Stimulated activated CD4-positive, alpha-beta T cell treated with anti-CD3 and anti-CD28 coated beads, Interleukin-15, amount 100 ng/mL, for 48 hours (primary cell): ENCODE measurements around the gene CBS.
"Not testable (repeated sequence)": the region's sequence is repeated elsewhere in the genome, so short reads cannot be mapped to it uniquely, and the experiment has no call there.

Experiments used
- DNase-seq, 2 donors: peaks; one replicate each; pipeline ENCODE4 v3.0.0-alpha.2; 2020; ENCODE audit warnings: low read depth in 2 of 2

The CBS gene

GRCh38 chr21:43075170-43076022, at the start of gene CBS:
TSS of gene CBS (minus strand) at chr21:43075835. CDS start at chr21:43072193, 3,642 bp downstream.
- not testable (repeated sequence) for DNase-seq

DNA sequence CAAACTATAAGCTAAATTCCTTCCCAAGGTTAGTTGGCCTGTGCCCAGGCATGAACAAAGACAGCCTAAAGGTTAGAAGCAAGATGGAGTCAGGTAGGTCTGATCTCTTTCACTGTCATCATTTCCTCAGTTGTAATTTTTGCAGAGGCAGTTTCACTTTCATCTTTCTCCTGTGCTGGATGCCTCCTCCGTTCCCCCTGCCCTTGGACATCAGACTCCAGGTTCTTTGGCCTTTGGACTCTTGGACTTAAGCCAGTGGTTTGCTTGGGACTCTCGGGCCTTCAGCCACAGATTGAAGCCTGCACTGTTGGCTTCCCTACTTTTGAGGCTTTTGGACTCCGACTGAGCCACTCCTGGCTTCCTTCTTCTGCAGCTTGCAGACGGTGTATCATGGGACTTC, 40.3 kb upstream of the CBS start:
- DNase-seq: not testable (repeated sequence)

DNA sequence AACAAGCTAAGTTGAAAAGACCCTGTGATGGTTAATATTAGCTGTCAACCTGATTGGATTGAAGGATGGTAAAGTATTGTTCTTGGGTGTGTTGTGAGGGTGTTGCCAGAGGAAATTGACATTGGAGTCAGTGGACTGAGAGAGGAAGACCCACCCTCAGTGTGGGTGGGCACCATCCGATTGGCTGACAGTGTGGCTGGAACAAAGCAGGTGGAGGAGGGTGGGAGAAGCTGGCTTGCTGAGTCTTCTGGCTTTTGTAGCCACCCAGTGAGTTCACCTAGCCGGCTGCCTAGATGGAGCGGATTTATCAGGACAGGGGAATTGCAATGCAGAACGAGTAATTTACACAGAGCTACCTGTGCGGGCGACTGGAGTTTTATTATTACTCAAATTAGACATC, 38.8 kb upstream of the CBS start:
- not testable (repeated sequence) for DNase-seq

GRCh38 chr21:43109006-43109405, 33.4 kb upstream of the CBS start:
- DNase-seq: not testable (repeated sequence)

DNA sequence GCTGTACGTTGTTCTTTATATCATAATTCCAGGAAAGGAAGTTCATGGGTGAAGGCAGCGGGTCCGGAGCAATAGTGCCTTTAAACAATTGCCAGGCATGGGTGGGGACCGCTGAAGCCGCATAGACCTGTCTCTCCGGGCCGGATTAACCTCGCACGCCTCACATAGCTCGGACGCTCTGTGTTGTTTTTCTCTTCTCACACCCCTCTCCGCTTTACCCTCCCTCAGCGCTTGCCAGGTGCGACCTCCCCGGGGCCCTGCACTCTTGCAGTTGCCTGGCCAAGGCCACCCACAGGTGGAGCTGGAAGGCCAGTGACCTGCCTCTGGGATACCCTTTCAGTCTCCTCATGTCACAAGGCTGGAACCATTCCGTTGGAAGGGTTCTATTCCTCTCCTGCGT, 32.5 kb upstream of the CBS start:
- DNase-seq: not testable (repeated sequence)

- DNase-seq: not testable (repeated sequence)
Observed at GRCh38 chr21:43107794-43108137, 32.1 kb upstream of the CBS start.

DNA sequence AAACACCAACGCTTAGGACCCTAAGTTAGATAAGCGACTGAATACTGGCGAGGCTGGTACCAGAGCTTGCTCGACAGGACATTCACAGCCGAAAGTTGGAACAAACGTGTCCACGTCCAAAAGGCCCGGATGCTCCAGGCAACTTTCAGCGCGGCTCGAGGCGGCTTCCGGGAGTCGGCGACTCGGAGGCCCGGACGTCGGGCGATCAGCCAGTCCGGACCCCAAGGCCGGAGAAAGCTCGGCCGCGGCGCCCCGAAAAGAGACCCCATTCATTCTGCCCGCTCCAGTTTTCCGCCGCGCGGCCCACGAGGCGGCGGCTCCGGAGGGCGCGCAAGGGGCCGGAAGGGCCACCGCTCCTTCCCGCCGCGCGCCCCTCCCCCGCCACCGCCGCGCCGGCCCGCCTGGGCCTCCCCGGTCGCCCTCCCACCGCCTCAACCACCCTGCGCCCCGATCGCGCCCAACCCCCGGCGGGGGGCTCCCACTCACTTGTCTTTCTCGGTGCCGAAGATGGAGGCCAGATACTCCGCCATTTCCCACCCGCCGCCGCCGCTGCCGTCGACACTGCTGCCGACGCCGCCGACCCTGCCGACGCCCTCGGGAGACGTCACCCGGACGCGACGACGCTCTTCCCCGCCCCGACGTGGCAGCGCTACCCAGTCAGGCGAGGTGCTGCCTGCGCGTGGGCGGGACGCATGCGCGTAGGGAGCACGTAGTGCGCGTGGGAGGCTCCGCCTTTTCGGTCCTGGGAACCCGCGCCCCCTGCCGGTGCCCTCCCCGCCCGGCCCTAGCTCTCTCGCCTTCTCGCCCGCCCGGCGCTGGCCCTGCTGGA, 31.5 kb upstream of the CBS start, which contains the start of gene U2AF1:
U2AF1 (minus strand) TSS at position 606 of the 829 bp plus-strand sequence; CDS start at position 530, 76 bp downstream.
- peak in 1 of 2 donors; percentile 68 for DNase-seq

GRCh38 chr21:43104642-43105041, 29.0 kb upstream of the CBS start:
- DNase-seq: not testable (repeated sequence)

- DNase-seq: not testable (repeated sequence)
Observed at GRCh38 chr21:43102281-43102680, 26.6 kb upstream of the CBS start.

DNA sequence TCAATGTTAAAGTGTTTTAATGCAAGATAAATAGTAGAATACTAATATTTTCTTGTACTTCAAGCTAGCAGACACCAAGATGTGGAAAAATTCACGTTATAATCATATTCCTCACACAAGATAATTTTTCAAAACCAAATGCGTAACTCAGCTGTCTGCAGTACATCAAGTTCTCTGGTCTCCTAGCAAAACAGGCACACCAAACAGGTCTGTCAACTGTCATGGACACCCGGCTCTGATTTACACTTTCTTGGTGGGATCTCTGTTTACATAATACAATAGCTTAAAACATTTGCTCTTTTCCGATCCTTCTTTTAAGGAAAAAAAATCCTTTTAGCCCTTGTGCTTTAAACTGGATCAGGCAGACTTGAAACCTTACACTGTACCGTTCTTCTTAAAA, 26.0 kb upstream of the CBS start:
- DNase-seq: not testable (repeated sequence)

- not testable (repeated sequence) for DNase-seq
Observed at GRCh38 chr21:43101000-43101399, 25.4 kb upstream of the CBS start.

DNA sequence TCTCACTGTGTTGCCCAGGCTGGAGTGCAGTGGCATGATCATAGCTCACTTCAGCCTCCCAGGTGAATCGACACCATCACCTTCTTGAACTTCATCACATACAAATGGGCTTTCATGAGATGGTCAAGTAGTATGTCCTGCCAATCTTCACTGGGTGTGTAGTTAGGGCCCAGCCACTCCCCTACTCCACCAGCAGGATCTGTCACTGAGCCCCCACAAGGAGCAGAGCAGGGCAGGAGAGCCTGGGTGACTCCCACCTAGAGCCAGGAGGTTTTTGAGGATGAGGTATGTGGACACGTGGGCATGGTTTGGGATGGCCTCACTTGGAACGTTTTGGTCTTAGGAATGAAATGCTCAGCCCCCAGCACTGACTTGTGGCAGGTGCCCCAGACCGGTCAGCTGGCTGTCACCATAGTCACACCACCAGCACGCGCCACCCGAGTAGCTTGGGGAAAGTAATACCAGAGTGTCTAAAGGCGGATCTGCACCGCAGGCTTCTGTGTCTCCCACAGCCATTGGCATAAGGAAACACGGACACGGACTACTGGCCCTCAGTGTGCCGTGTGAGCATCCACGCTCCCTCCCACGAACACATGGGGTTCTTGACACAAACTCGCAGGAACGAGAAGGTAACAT, 16.5 kb upstream of the CBS start:
- DNase-seq: not testable (repeated sequence)

- DNase-seq: not testable (repeated sequence)
Observed at GRCh38 chr21:43090947-43091346, 15.3 kb upstream of the CBS start.

DNA sequence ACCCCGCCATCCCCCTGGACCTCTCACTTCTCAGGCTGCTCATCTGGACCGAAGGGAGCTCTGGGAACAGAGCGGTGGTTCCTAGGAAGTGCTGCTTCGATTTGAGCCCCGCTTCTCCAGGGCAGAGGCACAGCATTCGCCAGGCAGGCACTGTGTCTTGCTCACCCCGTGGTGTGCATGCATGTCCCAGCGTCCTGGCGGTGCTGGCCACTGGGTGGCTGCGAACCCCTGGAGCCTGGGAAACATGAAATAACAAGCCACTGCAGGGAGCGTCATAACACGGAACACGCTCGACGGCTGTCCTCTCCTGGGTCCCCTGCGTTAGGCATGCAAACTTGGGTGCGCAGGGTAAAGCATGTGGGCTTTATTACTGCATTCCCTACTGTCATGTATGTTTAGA, 13.8 kb upstream of the CBS start:
- DNase-seq: not testable (repeated sequence)

GRCh38 chr21:43082587-43083300, 7.1 kb upstream of the CBS start:
- not testable (repeated sequence) for DNase-seq

DNA sequence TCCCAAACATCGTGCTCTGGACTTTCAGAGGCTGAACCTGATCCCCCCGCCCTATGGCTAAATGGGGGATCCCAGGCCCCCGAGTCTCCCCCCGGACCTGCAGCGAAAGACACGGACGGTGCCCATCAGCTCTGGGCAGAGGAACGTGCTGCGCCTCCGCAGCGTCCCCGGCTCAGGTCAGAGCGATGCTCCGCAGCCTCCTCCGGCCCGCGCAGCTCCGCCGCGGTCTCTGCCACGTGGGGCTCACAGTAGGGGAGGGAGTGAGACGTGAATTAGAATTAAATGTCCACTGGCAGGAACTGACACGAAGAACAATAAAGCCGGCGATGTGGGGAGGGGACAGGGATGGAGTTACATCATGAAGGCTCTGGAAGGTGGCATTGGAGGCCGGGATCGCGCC, 1.0 kb upstream of the CBS start:
- DNase-seq: not testable (repeated sequence)

DNA sequence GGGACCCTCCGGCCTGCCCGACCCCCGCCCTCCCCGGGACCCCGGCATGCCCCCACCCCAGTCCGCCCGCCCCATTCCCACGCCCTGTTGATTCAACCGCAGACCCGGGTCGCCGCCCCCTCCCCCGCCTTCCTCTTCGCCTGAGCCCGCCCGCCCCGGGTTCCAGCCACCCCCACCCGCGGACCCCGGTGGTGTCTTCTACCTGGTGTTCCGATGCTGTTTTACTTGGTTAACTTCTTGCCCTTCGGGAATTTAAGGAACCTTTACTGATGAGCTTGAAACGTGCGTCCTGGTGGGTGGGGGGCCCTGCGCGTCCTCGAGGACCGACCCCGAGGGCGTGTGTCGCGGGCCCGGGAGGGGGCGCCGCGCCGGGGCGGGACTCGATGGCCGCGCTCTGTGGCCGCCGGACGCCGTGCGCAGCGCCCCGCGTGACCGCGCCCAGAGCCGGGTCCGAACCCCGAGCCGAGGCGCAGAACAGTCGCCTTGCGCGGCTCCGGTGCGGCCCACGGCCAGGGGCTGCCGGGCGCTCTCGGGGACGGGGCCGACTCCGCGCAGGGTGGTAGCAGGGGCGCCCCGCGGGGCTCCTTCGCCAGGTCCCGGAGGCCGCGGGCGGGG, 495 bp upstream of the CBS start:
- not testable (repeated sequence) for DNase-seq

DNA sequence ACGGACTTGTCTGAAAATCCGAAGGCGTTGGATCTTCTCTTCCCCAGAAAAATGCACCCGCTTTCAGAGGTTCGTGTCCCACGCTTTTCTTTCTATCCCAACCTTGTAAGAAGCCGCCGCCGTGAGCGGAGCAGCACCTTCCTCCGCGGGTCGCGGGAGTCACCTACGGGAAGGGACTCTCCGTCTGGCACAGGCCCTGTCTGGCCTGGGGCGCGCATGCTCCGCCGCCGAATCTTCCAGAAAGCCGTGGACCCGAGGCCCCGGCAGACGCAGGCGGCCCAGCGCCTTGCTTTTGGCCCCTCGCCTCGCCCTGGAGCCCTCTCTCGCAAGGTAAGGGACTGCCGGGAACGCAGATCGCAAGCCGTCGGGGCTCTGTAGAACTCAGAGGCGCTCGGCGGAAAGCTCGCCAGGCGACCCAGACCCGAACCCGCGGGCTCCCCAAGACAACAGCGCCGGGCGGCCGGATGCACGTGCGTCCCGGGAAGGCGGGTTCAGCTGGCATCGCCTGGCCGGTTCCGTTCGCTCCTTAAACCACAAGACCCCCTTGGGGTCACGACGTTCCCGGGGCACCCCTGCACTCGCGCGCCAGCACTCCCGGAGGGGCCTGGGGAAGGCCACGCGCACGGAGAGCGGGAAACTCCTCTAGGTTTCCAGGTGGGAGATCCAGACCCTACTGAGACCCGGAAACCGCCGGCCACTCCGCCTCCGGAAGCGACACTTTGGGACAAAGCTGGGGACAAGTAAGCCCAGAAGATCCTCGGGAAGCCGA, 1.1 kb downstream of the CBS start:
- not testable (repeated sequence) for DNase-seq

GRCh38 chr21:43072742-43073141, 2.9 kb downstream of the CBS start:
- not testable (repeated sequence) for DNase-seq

DNA sequence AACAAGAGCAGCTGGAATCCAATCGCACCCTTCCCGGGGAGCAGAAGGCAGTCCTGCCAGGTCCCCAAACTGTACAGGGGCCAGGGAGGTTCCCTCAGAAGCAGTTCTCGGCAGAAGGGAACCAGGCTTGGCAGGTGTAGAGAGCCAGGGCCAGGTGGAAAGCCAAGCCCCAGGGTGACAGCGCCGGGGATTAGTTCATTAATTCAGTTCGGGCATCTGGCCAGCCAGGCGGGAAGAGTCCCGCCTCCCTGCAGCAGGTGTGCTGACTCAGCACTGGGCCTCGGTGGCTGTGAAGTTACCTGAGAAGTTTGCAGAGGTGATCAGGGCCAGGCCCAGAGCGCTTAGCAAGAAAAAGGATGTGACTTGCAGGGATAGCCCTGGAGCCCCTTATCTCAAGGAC, 6.0 kb downstream of the CBS start:
- DNase-seq: not testable (repeated sequence)
